RWPE2 (cell line): ENCODE data around the gene SNED1.

Experiments
- ATAC-seq: fragments of 200-7000 bp; cut with Tn5 transposase; 3 replicates; pipeline ENCODE4 v1.9.1; 2021; ENCODE audit warnings: low read depth
- DNase-seq: peaks from one replicate; pipeline ENCODE4 v3.0.0-alpha.2; 2020; ENCODE audit warnings: low spot score
- H3K27ac ChIP-seq: fragments of 450-650 bp; 2 replicates; pipeline ENCODE4 v1.5.1; 2017; ENCODE audit warnings: mild to moderate bottlenecking; ENCODE audit not compliant: poor library complexity, severe bottlenecking
- H3K27me3 ChIP-seq: fragments of 250-450 bp; sonication (Bioruptor Pico); 2 replicates; pipeline ENCODE4 v1.5.1; 2021; ENCODE audit warnings: mild to moderate bottlenecking, moderate library complexity; ENCODE audit not compliant: insufficient read depth, poor library complexity, severe bottlenecking
- H3K36me3 ChIP-seq: fragments of 250-450 bp; sonication (Bioruptor Pico); 2 replicates; pipeline ENCODE4 v1.5.1; 2020; ENCODE audit warnings: low read depth, mild to moderate bottlenecking, moderate library complexity
- H3K4me1 ChIP-seq: fragments of 250-450 bp; sonication (Bioruptor Pico); 2 replicates; pipeline ENCODE4 v1.5.1; 2021; ENCODE audit warnings: mild to moderate bottlenecking, moderate library complexity; ENCODE audit not compliant: insufficient read depth, poor library complexity, severe bottlenecking
- H3K4me3 ChIP-seq: fragments of 250-450 bp; sonication (Bioruptor Pico); 2 replicates; pipeline ENCODE4 v1.5.1; 2021; ENCODE audit warnings: mild to moderate bottlenecking, moderate library complexity; ENCODE audit not compliant: severe bottlenecking
- H3K9me3 ChIP-seq: fragments of 250-450 bp; sonication (Bioruptor Pico); 2 replicates; pipeline ENCODE4 v1.5.1; 2021; ENCODE audit warnings: mild to moderate bottlenecking, moderate library complexity; ENCODE audit not compliant: severe bottlenecking
- CTCF ChIP-seq: fragments of 450-650 bp; IDR thresholded peaks from one replicate; pipeline ENCODE4 v1.5.1; 2017; ENCODE audit warnings: mild to moderate bottlenecking, moderate library complexity; ENCODE audit not compliant: poor library complexity, severe bottlenecking

SNED1 gene

GRCh38 chr2:240956171-240956934 lies 42.1 kb upstream of the SNED1 start:
- no peak for ATAC-seq
- no peak overlapping the region for H3K27ac ChIP-seq
- H3K36me3 ChIP-seq: no peaks in the 10 kb centered on the region
- no peaks in the 10 kb centered on the region for H3K9me3 ChIP-seq
- H3K4me3 ChIP-seq: no peak overlapping the region
- no peak for TF ChIP-seq CTCF
- no peaks in the 10 kb centered on the region for H3K4me1 ChIP-seq
- no peak for DNase-seq
- H3K27me3 ChIP-seq: no peaks in the 10 kb centered on the region

- Histone ChIP-seq H3K27me3 (no peaks in the 10 kb centered on the region), H3K4me1 (no peaks in the 10 kb centered on the region), H3K4me3 (no peak overlapping the region)
These were observed 41.3 kb upstream of the SNED1 start for GRCh38 chr2:240956935-240957655.

GRCh38 chr2:240957656-240958365 lies 40.6 kb upstream of the SNED1 start:
- Histone ChIP-seq H3K9me3 (no peaks in the 10 kb centered on the region), H3K27me3 (no peaks in the 10 kb centered on the region), H3K36me3 (no peaks in the 10 kb centered on the region), H3K27ac (no peak overlapping the region), H3K4me3 (no peak overlapping the region), H3K4me1 (no peaks in the 10 kb centered on the region)
- DNase-seq (no peak), ATAC-seq (no peak)
- TF ChIP-seq CTCF: no peak

More at GRCh38 chr2:240956935-240957655, 41.3 kb upstream of the SNED1 start:
- Histone ChIP-seq H3K9me3 (no peaks in the 10 kb centered on the region), H3K27ac (no peak overlapping the region), H3K36me3 (no peaks in the 10 kb centered on the region)
- ATAC-seq (no peak), DNase-seq (no peak)
- no peak for TF ChIP-seq CTCF

DNA sequence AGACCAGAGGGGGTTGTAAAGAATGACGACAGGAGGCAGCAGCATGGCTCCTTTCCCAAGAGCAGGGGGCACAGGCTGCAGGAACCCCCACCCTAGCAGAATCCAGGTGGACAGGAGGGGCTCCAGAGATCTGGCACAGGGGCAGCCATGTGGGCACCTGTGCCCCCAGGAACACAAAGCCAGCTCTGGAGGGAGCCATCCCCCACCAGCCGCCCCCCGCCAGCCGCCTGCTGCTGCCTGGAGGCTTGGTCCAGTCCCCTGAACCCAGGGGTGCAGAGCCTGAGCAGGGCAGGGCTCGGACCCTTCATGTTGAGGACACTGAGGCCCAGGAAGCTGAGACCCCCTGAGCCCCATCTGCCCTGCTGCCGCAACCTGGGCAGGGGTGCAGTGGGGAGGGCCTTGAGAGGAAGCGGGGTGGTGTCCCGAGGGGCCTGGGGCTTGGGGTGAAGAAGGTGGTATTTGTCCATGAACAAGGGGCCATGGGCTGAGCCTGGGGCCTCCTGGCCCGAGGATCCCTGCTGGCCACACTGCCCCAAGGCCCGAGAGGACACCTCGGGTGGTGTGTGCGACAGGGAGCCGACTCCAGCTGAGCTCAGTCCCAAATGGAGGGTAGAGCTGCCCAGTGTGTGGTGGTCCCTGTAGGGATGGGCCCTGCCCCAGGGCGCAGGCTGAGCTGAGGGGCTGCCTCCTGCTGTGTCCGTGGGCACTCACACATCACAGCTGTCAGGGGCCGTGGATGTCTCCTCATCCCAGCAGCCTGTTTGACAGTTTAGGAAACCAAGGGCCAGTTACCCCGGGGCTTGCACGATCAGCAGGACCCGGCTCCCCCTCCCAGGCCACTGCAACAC lies 39.8 kb upstream of the SNED1 start:
- no peaks in the 10 kb centered on the region for H3K4me1 ChIP-seq
- no peak for DNase-seq

More for the DNA sequence above, 39.8 kb upstream of the SNED1 start:
- Histone ChIP-seq H3K9me3 (no peaks in the 10 kb centered on the region), H3K4me3 (no peak overlapping the region), H3K27me3 (no peaks in the 10 kb centered on the region), H3K27ac (no peak overlapping the region), H3K36me3 (no peaks in the 10 kb centered on the region)
- ATAC-seq: no peak
- TF ChIP-seq CTCF: no peak
